GM12865 (cell line): ENCODE measurements around the gene RUNX3.

Source experiments
- DNase-seq: peaks from one replicate; pipeline ENCODE4 v3.0.0; 2010; ENCODE audit warnings: low read depth
- H3K4me3 ChIP-seq: 2 replicates; pipeline ENCODE4 v1.5.1; 2011; ENCODE audit warnings: mild to moderate bottlenecking, low read depth, low read length, control low read depth
- CTCF ChIP-seq: IDR thresholded peaks from 2 replicates; pipeline ENCODE4 v1.5.1; 2011; ENCODE audit warnings: low read length, control low read depth, low read depth, inconsistent platforms; ENCODE audit not compliant: insufficient read depth; ENCODE audit errors: missing control alignments

RUNX3 gene

GRCh38 chr1:24875991-24876506 is 54.0 kb downstream of the RUNX3 start:
- TF ChIP-seq CTCF, result no peak
- no peak overlapping the region for H3K4me3 ChIP-seq
- no peak for DNase-seq

GRCh38 chr1:24875257-24875656 is 54.8 kb downstream of the RUNX3 start:
- DNase-seq, result no peak
- no peak overlapping the region for H3K4me3 ChIP-seq
- TF ChIP-seq CTCF, result no peak

GRCh38 chr1:24874611-24875234 is 55.4 kb downstream of the RUNX3 start:
- no peak overlapping the region for H3K4me3 ChIP-seq
- no peak for DNase-seq
- TF ChIP-seq CTCF, result no peak

- no peak for DNase-seq
- H3K4me3 ChIP-seq, result no peak overlapping the region
- TF ChIP-seq CTCF, result no peak
These were observed 56.0 kb downstream of the RUNX3 start for GRCh38 chr1:24874056-24874455.

GRCh38 chr1:24873148-24873547 is 56.9 kb downstream of the RUNX3 start:
- TF ChIP-seq CTCF, result no peak

GRCh38 chr1:24872061-24872850 is 57.8 kb downstream of the RUNX3 start:
- no peak for DNase-seq
- H3K4me3 ChIP-seq, result no peak overlapping the region
- TF ChIP-seq CTCF, result no peak

More at GRCh38 chr1:24873148-24873547, 56.9 kb downstream of the RUNX3 start:
- H3K4me3 ChIP-seq, result no peak overlapping the region
- no peak for DNase-seq
